SK-N-SH (cell line): Measurements from ENCODE around the gene ELMO1. TPM values are rescaled to one million over a fixed set of nuclear protein-coding genes. Genes with fewer than 3 reads are reported as not detected.

Source experiments
- CTCF ChIA-PET: fragments of 300-600, 350-600 bp; formaldehyde crosslinking; extraction: SDS; loops from one replicate; lab custom pipeline; 2021; lab: Yijun Ruan, JAX
- POLR2A ChIA-PET: fragments of 350-600 bp; sonication (Branson Sonifier 250); formaldehyde crosslinking; extraction: SDS; loops from one replicate; lab custom pipeline; 2020; ENCODE audit warnings: antibody characterized with exemption, inconsistent platforms; lab: Yijun Ruan, JAX
- DNase-seq: peaks from one replicate; pipeline ENCODE4 v3.0.0; 2012
- H2AFZ ChIP-seq: fragments of 200-600 bp; sonication (generic); 2 replicates; pipeline ENCODE4 v1.8.1; 2016; ENCODE audit warnings: antibody characterized with exemption, mild to moderate bottlenecking, low read depth
- H3F3A ChIP-seq: fragments of 200-600 bp; sonication (generic); replicated peaks from 2 replicates; pipeline ENCODE3; 2016; ENCODE audit warnings: antibody characterized with exemption, mild to moderate bottlenecking; ENCODE audit not compliant: insufficient read depth
- H3K27ac ChIP-seq, 2 experiments: fragments of 200-500 bp in 1 of 2; fragments of 200-600 bp in 1 of 2; sonication (Bioruptor generic) in 1 of 2; sonication (generic), shearing (Covaris generic) in 1 of 2; 2 replicates each; pipeline versions ENCODE4 v1.5.1 to v1.6.1; 2014 to 2016; ENCODE audit warnings: low read depth in 2 of 2, inconsistent platforms in 1 of 2, low read length in 1 of 2, mild to moderate bottlenecking in 1 of 2, mixed read lengths in 1 of 2
- H3K27me3 ChIP-seq: fragments of 200-600 bp; sonication (generic), shearing (Covaris generic); 2 replicates; pipeline ENCODE4 v1.6.1; 2016; ENCODE audit warnings: mixed run types; ENCODE audit not compliant: insufficient read depth
- H3K36me3 ChIP-seq, 2 experiments: fragments of 200-500 bp in 1 of 2; fragments of 200-600 bp in 1 of 2; sonication (Bioruptor generic) in 1 of 2; sonication (generic) in 1 of 2; replicated peaks in 1 of 2; 2 replicates each; pipeline versions ENCODE3 to v1.5.1; 2014 to 2016; ENCODE audit warnings: low read length in 1 of 2, mild to moderate bottlenecking in 1 of 2; ENCODE audit not compliant: insufficient read depth in 2 of 2, control insufficient read depth in 1 of 2
- H3K4me1 ChIP-seq, 2 experiments: fragments of 200-500 bp in 1 of 2; fragments of 200-600 bp in 1 of 2; sonication (Bioruptor generic) in 1 of 2; sonication (generic), shearing (Covaris generic) in 1 of 2; 2 replicates each; pipeline versions ENCODE4 v1.5.1 to v1.6.1; 2014 to 2016; ENCODE audit warnings: low read depth in 1 of 2, low read length in 1 of 2, mixed run types in 1 of 2; ENCODE audit not compliant: insufficient read depth in 2 of 2, control insufficient read depth in 1 of 2
- H3K4me2 ChIP-seq: fragments of 200-600 bp; sonication (generic), shearing (Covaris generic); 2 replicates; pipeline ENCODE4 v1.6.1; 2017; ENCODE audit warnings: mixed run types
- H3K4me3 ChIP-seq, 2 experiments: fragments of 200-500 bp in 1 of 2; fragments of 200-600 bp in 1 of 2; sonication (Bioruptor generic) in 1 of 2; sonication (generic), shearing (Covaris generic) in 1 of 2; 2 replicates each; pipeline versions ENCODE4 v1.5.1 to v1.8.1; 2014 to 2016; ENCODE audit warnings: low read depth in 2 of 2, inconsistent platforms in 1 of 2, low read length in 1 of 2, mild to moderate bottlenecking in 1 of 2, mixed read lengths in 1 of 2, moderate library complexity in 1 of 2
- H3K79me2 ChIP-seq: fragments of 200-600 bp; sonication (generic); 2 replicates; pipeline ENCODE4 v1.8.1; 2017; ENCODE audit warnings: mild to moderate bottlenecking; ENCODE audit not compliant: insufficient read depth
- H3K9ac ChIP-seq: fragments of 200-600 bp; sonication (generic); 2 replicates; pipeline ENCODE4 v1.6.1; 2017; ENCODE audit warnings: mixed run types
- H3K9me2 ChIP-seq: fragments of 200-600 bp; sonication (generic); 2 replicates; pipeline ENCODE4 v1.6.1; 2017; ENCODE audit warnings: mixed run types
- H3K9me3 ChIP-seq: fragments of 200-600 bp; sonication (generic); 2 replicates; pipeline ENCODE4 v1.6.1; 2017; ENCODE audit warnings: mixed run types, mild to moderate bottlenecking, moderate library complexity
- H4K20me1 ChIP-seq: fragments of 200-600 bp; sonication (generic); 2 replicates; pipeline ENCODE4 v1.6.1; 2017; ENCODE audit warnings: mild to moderate bottlenecking, mixed run types; ENCODE audit not compliant: insufficient read depth
- CHD2 ChIP-seq: fragments of 150-350 bp; IDR thresholded peaks from 2 replicates; pipeline ENCODE4 v1.6.1; 2018; ENCODE audit warnings: low read length; ENCODE audit not compliant: partially characterized antibody
- EP300 ChIP-seq, 2 experiments: IDR thresholded peaks; 2 replicates each; pipeline versions ENCODE4 v1.4.0 to v1.6.1; 2012; ENCODE audit warnings: borderline replicate concordance in 1 of 2, low read depth in 1 of 2, low read length in 1 of 2
- FOSL2 ChIP-seq: IDR thresholded peaks from 2 replicates; pipeline ENCODE4 v1.4.0; 2012; ENCODE audit warnings: low read depth, mild to moderate bottlenecking, moderate library complexity, borderline replicate concordance
- FOXJ3 ChIP-seq: sonication (generic); formaldehyde crosslinking; IDR thresholded peaks from 2 replicates; pipeline ENCODE4 v1.5.1; 2020; ENCODE audit warnings: mild to moderate bottlenecking, missing genetic modification reagents
- GABPA ChIP-seq: IDR thresholded peaks from 2 replicates; pipeline ENCODE4 v1.4.0; 2012; ENCODE audit warnings: low read depth, mild to moderate bottlenecking
- GATA2 ChIP-seq: sonication (generic); formaldehyde crosslinking; IDR thresholded peaks from 2 replicates; pipeline ENCODE4 v1.5.0; 2020; ENCODE audit warnings: mild to moderate bottlenecking, missing genetic modification reagents
- JUND ChIP-seq: IDR thresholded peaks from 2 replicates; pipeline ENCODE4 v1.4.0; 2012
- MEF2A ChIP-seq: IDR thresholded peaks from 2 replicates; pipeline ENCODE4 v1.4.0; 2012; ENCODE audit warnings: low read depth, borderline replicate concordance
- RCOR1 ChIP-seq: fragments of 150-350 bp; IDR thresholded peaks from 2 replicates; pipeline ENCODE4 v1.6.1; 2017; ENCODE audit warnings: antibody characterized with exemption, low read length
- RFX5 ChIP-seq: IDR thresholded peaks from 2 replicates; pipeline ENCODE4 v1.6.1; 2012; ENCODE audit warnings: mild to moderate bottlenecking, improper control_type of control experiment, low read length
- RXRA ChIP-seq: IDR thresholded peaks from 2 replicates; pipeline ENCODE4 v1.4.0; 2012; ENCODE audit warnings: low read depth, mild to moderate bottlenecking, borderline replicate concordance
- TAF1 ChIP-seq: IDR thresholded peaks from 2 replicates; pipeline ENCODE4 v1.6.1; 2012; ENCODE audit warnings: low read depth, mild to moderate bottlenecking, low read length, moderate library complexity, borderline replicate concordance
- TCF12 ChIP-seq: IDR thresholded peaks from 2 replicates; pipeline ENCODE4 v1.4.0; 2012
- TEAD4 ChIP-seq: IDR thresholded peaks from 2 replicates; pipeline ENCODE4 v1.4.0; 2012; ENCODE audit warnings: mild to moderate bottlenecking, borderline replicate concordance; ENCODE audit not compliant: insufficient read depth
- USF1 ChIP-seq: IDR thresholded peaks from 2 replicates; pipeline ENCODE4 v1.4.0; 2012; ENCODE audit warnings: low read depth, borderline replicate concordance
- WGBS: methylation state at CpG from one replicate; pipeline ENCODE4 v1.1.6; 2017; ENCODE audit warnings: low lambda C conversion rate; 5-methylcytosine and 5-hydroxymethylcytosine counted together
- polyA plus RNA-seq, 3 experiments: library from polyadenylated mRNA; depleted of rRNA; stranded (reverse); fragments of >200 nt; gene quantifications; 2 replicates each; pipeline ENCODE4 v1.2.3, GENCODE V29; 2012
- TF ChIP-seq, protein P1 (sequence below): IDR thresholded peaks from 2 replicates; pipeline ENCODE4 v1.6.1; 2012; ENCODE audit warnings: mild to moderate bottlenecking, low read depth, low read length, moderate library complexity

The ELMO1 gene
- polyA plus RNA-seq, 1 of the 3 experiments (the other 2 are of a cell fraction), result 0.64 TPM

DNA sequence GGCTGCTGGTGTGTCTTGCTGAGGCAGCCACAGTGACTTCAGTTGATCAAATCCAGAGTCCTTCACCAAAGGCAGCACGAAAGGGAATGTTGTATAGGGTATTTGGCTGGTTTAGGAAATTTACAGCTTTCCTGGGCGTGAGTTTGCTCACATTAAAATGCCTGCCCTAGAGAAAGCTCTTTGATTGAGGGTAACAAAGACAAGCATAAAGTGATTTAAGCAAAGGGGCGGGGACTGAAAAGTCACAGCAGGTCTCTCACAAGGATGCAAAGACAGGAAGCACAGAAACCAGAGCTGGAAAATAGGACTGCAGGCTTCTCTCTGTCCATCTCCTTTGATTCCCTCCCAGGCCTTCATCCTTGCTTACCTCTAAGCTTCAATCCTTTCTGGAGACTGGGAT is 139.2 kb downstream of the ELMO1 start:
- no peak overlapping the region for H2AFZ ChIP-seq
- H3K4me3 ChIP-seq, result no peak overlapping the region
- H3F3A ChIP-seq, result no peaks in the 10 kb centered on the region
- 27% methylated on average over 3 of the region's 3 CpGs for WGBS
- no peaks in the 10 kb centered on the region for H3K9me2 ChIP-seq
- no peaks in the 10 kb centered on the region for H3K79me2 ChIP-seq
- peaks cover 0 to 5% of the 10 kb centered on the region in 2 experiments; a peak in 2 of 4 replicates for H3K4me1 ChIP-seq
- no peaks in the 10 kb centered on the region for H4K20me1 ChIP-seq
- H3K36me3 ChIP-seq, result no peaks in the 10 kb centered on the region
- no peak overlapping the region for H3K27ac ChIP-seq
- no peaks in the 10 kb centered on the region for H3K27me3 ChIP-seq
- H3K9me3 ChIP-seq, result no peaks in the 10 kb centered on the region
- TF ChIP-seq JUND, result no peak
- no peak for TF ChIP-seq USF1
- TF ChIP-seq RCOR1, result no peak
- no peak for TF ChIP-seq FOSL2
- TF ChIP-seq GABPA, result no peak
- TF ChIP-seq TAF1, result no peak
- no peak for TF ChIP-seq RXRA
- TF ChIP-seq TEAD4, result no peak
- TF ChIP-seq CHD2, result no peak
- TF ChIP-seq MEF2A, result no peak
- TF ChIP-seq FOXJ3 (CRISPR knock-in tag), result no peak
- TF ChIP-seq RFX5, result no peak
- no peak for TF ChIP-seq TCF12
- TF ChIP-seq, protein P1, sequence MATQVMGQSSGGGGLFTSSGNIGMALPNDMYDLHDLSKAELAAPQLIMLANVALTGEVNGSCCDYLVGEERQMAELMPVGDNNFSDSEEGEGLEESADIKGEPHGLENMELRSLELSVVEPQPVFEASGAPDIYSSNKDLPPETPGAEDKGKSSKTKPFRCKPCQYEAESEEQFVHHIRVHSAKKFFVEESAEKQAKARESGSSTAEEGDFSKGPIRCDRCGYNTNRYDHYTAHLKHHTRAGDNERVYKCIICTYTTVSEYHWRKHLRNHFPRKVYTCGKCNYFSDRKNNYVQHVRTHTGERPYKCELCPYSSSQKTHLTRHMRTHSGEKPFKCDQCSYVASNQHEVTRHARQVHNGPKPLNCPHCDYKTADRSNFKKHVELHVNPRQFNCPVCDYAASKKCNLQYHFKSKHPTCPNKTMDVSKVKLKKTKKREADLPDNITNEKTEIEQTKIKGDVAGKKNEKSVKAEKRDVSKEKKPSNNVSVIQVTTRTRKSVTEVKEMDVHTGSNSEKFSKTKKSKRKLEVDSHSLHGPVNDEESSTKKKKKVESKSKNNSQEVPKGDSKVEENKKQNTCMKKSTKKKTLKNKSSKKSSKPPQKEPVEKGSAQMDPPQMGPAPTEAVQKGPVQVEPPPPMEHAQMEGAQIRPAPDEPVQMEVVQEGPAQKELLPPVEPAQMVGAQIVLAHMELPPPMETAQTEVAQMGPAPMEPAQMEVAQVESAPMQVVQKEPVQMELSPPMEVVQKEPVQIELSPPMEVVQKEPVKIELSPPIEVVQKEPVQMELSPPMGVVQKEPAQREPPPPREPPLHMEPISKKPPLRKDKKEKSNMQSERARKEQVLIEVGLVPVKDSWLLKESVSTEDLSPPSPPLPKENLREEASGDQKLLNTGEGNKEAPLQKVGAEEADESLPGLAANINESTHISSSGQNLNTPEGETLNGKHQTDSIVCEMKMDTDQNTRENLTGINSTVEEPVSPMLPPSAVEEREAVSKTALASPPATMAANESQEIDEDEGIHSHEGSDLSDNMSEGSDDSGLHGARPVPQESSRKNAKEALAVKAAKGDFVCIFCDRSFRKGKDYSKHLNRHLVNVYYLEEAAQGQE, result no peak
- H3K9ac ChIP-seq, result no peak overlapping the region
- ChIA-PET CTCF (interaction anchor here (1.1 to 2.0 kb wide), 4 partner anchors 9 to 186 kb away, joined by 3 to 7 read pairs (median 3); no protein-coding TSS in a partner anchor), POLR2A (no interaction called here)
- DNase-seq, result no peak
- H3K4me2 ChIP-seq, result no peak overlapping the region

- Histone ChIP-seq H3K9me2 (no peaks in the 10 kb centered on the region), H3K36me3 (no peaks in the 10 kb centered on the region), H3F3A (no peaks in the 10 kb centered on the region), H4K20me1 (no peaks in the 10 kb centered on the region), H2AFZ (no peak overlapping the region), H3K4me3 (no peak overlapping the region), H3K27me3 (no peaks in the 10 kb centered on the region), H3K27ac (peak overlapping the region in 1 of 2 experiments; percentile 7; a peak in 1 of 4 replicates), H3K4me1 (peaks cover 0 to 5% of the 10 kb centered on the region in 2 experiments; a peak in 2 of 4 replicates), H3K79me2 (no peaks in the 10 kb centered on the region), H3K9me3 (peaks cover 3% of the 10 kb centered on the region; the same call in 1 of the 2 replicates), H3K4me2 (no peak overlapping the region), H3K9ac (no peak overlapping the region)
- CTCF ChIA-PET, result interaction anchor here (2.3 kb wide), 1 partner anchor 11 kb away, joined by 6 read pairs; no protein-coding TSS in a partner anchor
- no peak for DNase-seq
- no peak for TF ChIP-seq FOSL2
- TF ChIP-seq EP300 (IDR thresholded peaks at IDR 0.05; ENCODE audit: borderline replicate concordance in 1 of 2, low read depth in 1 of 2, low read length in 1 of 2), result no peak
- peak; percentile 24; the same call in 1 of the 2 replicates for TF ChIP-seq RCOR1
- TF ChIP-seq TCF12, result no peak
- peak; percentile 26; the same call in 1 of the 2 replicates for TF ChIP-seq GATA2 (CRISPR knock-in tag)
- WGBS, result 22% methylated on average over 3 of the region's 3 CpGs
- POLR2A ChIA-PET, result no interaction called here
These were observed 143.7 kb downstream of the ELMO1 start for GRCh38 chr7:37304921-37305320.
